GM18505 (cell line): ENCODE results near the gene AGL.
"Not testable (repeated sequence)": the region's sequence is repeated elsewhere in the genome, so short reads cannot be mapped to it uniquely, and the experiment has no call there.

Experiments used
- ATAC-seq: cut with Tn5 transposase; IDR thresholded peaks from one replicate; pipeline ENCODE4 v1.9.1; 2021; ENCODE audit not compliant: unreplicated experiment
- POLR2A ChIP-seq: IDR thresholded peaks from 4 replicates; pipeline ENCODE4 v1.6.1; 2011; ENCODE audit warnings: borderline replicate concordance; ENCODE audit not compliant: insufficient read depth, insufficient read length; ENCODE audit errors: extremely low read depth

AGL gene

DNA sequence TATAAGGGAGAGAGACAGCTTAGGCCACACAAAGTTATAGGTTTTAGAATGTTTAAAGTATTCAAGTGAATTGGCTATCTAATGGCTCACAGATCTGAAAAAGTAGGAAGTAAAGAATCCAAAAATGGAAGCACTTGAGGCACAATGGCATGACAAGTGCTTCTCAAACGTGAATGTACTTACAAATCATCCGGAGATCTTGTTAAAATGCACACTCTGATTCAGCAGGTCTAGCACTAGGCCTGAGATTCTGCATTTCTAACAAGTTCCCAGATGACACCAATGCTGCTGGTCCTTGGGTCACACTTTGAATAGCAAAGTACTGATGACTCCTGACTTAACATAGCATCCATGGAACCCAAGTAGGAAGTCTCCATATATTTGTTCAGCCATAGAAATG lies 20.9 kb upstream of the AGL start:
- no peak for ATAC-seq
- TF ChIP-seq POLR2A = no peak

DNA sequence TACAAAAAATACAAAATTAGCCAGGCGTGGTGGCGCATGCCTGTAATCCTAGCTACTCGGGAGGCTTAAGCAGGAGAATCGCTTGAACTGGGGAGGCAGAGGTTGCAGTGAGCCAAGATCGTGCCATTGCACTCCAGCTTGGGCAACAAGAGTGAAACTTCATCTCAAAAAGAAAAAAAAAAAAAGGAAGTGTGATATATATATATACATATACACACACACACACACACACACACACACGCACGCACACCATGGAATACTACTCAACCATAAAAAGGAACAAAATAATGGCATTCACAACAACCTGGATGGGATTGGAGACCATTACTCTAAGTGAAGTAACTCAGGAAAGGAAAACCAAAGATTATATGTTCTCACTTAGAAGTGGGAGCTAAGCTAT lies 16.2 kb upstream of the AGL start:
- not testable (repeated sequence) for ATAC-seq

DNA sequence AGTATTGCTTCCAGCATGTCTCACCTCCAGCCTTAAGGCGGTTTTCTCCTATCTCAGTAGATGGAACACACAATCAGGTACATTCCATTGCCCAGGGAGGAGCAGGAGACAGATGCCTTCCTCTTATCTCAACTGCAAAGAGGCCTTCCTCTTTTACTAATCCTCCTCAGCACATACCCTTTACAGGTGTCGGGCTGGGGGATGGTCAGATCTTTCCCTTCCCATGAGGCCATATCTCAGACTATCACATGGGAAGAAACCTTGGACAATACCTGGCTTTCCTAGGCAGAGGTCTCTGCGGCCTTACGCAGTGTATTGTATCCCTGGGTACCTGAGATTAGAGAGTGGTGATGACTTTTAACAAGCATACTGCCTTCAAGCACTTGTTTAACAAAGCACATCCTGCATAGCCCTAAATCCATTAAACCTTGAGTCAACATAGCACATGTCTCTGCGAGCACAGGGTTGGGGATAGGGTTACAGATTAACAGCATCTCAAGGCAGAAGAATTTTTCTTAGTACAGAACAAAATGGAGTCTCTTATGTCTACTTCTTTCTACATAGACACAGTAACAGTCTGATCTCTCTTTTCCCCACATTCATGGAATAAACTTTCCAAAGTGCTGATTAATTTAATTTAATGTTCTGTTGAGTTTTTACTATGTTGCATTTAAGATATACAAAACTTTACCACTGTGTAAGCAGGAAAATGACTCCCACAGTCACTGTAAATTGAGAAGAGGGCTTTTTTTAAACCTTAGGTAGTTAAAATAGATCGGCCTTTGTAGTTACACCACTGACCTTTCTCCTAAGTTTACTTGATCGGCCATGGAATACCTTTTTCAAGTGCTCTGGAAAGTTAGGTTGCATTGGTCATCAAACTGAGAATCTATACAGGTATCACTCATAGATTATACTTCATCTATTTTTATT lies 13.7 kb upstream of the AGL start:
- not testable (repeated sequence) for ATAC-seq

DNA sequence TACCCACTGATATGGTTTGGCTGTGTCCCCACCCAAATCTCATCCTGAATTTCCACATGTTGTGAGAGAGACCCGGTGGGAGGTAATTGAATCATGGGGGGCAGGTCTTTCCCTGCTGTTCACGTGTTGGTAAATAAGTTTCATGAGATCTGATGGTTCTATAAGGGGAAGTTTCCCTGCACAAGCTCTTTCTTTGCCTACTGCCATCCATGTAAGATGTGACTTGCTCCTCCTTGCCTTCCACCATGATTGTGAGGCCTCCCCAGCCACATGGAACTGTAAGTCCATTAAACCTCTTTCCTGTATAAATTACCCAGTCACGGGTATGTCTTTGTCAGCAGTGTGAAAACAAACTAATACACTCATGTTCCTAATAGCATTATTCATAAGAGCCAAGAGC lies 9.8 kb upstream of the AGL start:
- not testable (repeated sequence) for ATAC-seq

DNA sequence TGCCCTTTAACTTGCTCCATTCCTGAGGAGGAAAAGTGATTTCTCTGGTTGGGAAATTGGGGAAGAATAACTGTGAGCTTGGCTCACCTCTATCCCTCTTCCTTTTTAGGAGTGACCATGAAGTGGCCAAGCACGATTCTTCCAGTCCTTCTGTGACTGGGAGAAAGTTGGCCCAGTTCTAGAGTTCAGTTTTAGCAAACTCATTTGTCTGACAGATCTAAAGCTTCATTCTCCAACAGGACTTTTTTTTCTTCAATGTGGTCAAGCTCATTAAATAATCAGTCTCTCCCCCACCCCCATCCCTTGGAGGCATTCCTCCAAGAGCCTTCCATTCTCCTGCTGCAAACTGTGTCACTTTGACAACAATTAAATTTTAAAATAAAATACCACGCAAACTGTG lies 6.4 kb upstream of the AGL start:
- TF ChIP-seq POLR2A = no peak
- ATAC-seq = no peak

DNA sequence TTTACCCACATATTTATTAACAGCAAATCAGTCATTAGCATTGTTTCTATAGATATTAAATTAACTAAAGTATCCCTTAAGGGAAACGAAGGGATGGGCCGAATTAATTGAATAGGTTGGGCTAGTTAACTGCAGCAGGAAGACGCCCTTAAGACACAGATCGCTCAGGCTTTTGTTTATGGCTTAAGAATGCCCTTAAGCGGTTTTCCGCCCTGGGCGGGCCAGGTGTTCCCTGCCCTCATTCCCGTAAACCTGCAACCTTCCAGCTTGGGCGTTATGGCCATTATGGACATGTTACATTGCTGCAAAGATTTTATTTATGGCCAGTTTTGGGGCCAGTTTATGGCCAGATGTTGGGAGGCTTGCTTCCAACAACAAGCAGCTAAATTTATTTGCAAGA lies 5.0 kb upstream of the AGL start:
- not testable (repeated sequence) for ATAC-seq

DNA sequence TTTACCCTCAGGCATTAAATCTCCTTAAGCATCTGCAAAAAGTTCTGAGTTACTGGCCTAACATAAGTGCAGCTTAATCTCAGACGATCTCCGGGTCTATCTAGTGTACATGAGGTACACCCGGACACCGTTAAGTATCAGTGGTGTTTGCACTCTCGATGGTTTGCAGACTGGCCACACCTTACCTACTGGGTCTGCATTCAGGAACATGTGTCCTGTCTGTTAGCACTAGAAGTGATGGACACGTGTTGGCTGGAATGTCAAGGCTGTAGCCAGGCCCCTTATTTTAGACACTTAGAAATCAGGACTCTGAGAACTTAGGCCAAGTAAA lies 783 bp upstream of the AGL start:
- no peak for ATAC-seq

DNA sequence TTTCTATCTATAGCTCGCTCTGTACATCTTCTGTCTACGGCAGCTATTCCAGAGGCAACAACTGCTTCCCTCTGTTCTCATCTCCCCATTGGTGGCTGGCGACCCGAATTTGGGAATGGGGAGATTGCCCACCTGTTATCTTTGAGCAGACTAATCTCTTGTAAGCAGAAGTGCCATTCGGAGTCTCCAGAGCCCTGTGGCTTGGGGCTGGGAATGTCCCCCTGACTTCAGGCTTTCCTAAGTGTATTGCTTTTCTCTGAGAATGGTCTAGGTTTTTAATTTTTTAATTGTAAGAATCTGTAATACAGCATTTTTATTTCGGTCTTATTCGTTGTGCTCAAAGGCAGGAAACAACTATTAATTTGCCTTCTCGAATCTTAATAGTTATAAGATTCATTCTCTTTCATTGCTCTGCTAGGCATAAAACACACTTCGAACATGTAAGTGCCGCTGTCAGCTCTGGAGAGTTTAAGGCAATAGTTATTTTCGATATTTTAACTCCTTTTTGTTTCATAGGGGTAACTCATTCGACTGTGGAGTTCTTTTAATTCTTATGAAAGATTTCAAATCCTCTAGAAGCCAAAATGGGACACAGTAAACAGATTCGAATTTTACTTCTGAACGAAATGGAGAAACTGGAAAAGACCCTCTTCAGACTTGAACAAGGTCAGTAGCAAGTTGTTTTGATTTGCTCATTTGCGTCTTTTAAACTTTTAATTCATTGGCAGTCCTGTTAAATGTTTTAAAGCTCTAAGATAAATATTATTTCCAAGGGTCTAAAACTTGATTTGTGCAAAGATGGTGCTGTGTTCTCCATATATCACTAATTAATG lies 514 bp downstream of the AGL start:
- ATAC-seq = no peak
- TF ChIP-seq POLR2A = no peak

More for the DNA sequence above, 783 bp upstream of the AGL start:
- TF ChIP-seq POLR2A = no peak

DNA sequence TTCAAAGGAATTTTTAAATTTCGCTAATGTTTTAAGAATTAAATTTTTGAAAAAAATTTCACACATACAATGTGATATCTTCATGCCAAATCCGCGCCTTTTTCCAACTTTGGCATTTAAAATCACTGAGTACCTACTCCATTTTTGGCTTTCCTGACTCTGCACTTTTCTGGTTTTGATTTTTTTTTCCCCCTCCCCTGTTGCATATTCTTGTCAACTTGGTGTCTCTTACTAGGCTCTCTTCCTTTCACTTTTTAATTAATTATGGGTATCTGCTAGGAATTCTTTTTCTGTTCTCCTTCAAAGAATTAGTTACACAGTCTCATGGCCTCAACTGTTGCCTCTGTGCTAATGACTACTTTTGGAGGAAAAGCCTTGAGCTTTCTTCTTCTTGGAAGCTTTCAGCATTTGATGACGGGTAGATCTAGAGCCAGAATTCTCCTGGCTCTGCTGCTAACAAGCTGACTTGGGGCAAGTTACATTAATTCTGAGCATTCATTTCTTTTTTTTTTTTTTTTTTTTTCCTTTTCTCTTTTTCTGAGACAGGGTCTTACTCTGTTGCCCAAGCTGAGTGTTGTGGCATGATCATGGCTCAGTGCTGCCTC lies 1.8 kb downstream of the AGL start:
- no peak for ATAC-seq
- TF ChIP-seq POLR2A = no peak

DNA sequence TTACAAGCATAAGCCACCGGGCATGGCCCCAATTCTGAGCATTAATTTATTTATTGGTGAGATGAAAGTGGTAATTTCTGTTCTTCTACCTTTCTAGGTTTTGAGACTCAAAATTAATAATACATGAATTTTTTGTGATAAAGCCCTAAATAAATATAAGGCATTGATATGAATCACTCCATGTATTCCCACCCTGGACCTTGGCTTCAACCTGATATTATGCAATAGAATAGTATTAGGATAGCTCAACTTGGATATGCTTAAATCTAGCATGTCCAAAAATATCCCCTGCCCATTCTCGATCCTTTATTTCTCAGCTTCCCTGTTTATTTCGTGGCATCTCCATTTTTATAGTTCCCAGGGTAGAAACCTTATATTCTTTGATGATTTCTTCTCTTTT lies 2.5 kb downstream of the AGL start:
- TF ChIP-seq POLR2A = no peak
- no peak for ATAC-seq

DNA sequence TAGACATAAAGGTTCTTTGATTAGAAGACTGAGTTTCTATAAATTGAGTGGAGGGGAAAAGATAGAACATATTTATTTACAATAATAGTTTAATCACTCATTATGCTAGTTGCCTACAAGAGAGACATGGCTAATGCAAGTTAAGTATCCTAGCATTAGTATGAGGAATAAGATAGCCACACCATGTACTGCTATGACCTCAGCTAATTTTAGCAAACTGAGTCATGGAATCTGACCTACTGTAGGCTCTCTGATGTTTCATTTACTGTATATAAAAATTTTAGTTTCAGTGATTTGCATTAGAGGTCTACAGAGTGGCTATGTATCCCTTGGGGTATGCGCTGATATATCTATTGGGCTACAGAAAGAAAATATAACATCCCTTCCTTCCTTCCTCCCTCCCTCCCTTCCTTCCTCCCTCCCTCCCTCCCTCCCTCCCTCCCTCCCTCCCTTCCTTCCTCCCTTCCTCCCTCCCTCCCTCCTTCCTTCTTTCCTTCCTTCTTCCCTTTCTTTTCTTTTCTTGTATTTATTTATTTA lies 5.8 kb downstream of the AGL start:
- no peak for ATAC-seq
- no peak for TF ChIP-seq POLR2A

DNA sequence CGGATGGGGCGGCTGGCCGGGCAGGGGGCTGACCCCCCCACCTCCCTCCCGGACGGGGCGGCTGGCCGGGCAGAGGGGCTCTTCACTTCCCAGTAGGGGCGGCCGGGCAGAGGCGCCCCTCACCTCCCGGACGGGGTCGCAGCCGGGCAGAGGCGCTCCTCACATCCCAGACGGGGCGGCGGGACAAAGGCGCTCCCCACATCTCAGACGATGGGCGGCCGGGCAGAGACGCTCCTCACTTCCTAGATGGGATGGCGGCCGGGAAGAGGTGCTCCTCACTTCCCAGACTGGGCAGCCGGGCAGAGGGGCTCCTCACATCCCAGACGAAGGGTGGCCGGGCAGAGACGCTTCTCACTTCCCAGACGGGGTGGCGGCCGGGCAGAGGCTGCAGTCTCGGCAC lies 6.9 kb downstream of the AGL start:
- not testable (repeated sequence) for ATAC-seq

DNA sequence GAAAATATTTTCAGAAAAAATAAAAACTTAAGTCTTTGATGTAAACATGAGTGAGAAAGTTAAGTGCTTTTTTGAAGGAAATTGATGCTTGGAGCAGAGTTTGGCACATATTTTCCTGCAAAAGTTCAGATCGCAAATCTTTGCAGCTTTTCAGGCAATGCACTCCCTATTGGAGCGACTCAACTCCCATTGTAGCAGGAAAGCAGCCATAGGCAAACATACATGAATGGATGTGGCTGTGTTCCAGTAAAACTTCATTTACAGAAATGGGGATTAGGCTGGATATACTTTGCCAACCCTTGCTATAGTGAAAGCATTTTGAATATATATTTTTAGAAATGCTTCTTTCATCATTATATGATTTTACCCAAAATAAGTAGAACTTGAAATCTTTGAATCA lies 8.1 kb downstream of the AGL start:
- TF ChIP-seq POLR2A = no peak
- ATAC-seq = no peak

DNA sequence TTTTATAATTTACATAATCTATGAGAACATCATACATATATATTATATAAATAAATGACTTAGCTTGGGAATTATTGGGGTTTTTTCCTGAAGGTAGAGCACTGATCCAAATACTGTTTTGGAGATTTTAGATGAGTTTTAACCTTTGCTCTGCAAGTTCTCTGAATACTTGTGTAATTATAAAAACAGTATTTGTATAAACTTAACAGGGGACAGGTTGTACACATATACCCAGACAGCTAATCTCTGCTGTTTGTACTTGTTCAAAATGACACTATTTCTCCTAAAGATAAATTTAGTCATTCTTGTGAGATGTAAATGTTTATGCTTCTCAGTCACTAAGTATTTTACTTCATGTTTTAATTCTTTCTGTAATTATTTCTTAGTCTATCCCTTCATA lies 8.7 kb downstream of the AGL start:
- no peak for ATAC-seq

DNA sequence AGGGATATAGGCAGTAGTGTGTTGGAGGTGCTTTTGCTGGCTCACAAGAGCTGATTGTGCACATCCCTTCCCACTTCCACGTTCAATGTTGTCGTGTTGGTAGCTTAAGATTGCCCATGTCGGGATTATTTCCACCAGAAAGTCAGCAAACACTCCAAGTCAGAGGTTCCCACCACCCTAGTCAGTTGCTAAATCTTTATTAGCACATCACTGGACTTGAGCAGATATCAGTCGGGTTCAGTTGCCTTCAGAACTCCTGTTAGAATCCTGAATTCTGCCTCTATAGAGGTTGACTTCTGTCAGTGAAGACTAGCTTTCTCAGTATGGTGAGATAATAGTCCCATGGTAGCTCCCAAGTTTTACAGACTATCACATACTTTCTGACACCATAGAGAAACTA lies 10.5 kb downstream of the AGL start:
- ATAC-seq = no peak
- no peak for TF ChIP-seq POLR2A

More for the DNA sequence above, 8.7 kb downstream of the AGL start:
- no peak for TF ChIP-seq POLR2A
